GM21447 (cell line): ENCODE measurements around the gene NXPE4.

Experiments used
- ATAC-seq: cut with Tn5 transposase; IDR thresholded peaks from one replicate; pipeline ENCODE4 v1.9.1; 2021; ENCODE audit not compliant: unreplicated experiment

Gene NXPE4

GRCh38 chr11:114563077-114563476 lies 32.5 kb downstream of the NXPE4 start:
- ATAC-seq = no peak

- no peak for ATAC-seq
Measured at GRCh38 chr11:114562166-114562916, 33.2 kb downstream of the NXPE4 start.

GRCh38 chr11:114559425-114560310 lies 35.9 kb downstream of the NXPE4 start, which contains the start of gene NXPE1:
Gene NXPE1, minus strand, starts transcription at chr11:114559881. Its CDS starts 8,680 bp downstream, at chr11:114551201.
- ATAC-seq = no peak

- no peak for ATAC-seq
Measured at GRCh38 chr11:114556135-114556534, 39.5 kb downstream of the NXPE4 start.

- no peak for ATAC-seq
Measured at GRCh38 chr11:114553642-114554041, 41.9 kb downstream of the NXPE4 start.

GRCh38 chr11:114551060-114551459 lies 44.5 kb downstream of the NXPE4 start:
- no peak for ATAC-seq

GRCh38 chr11:114525682-114526081 lies 69.9 kb downstream of the NXPE4 start:
- no peak for ATAC-seq

- no peak for ATAC-seq
Measured at GRCh38 chr11:114524122-114524521, 71.5 kb downstream of the NXPE4 start.

- no peak for ATAC-seq
Measured at GRCh38 chr11:114522818-114523217, 72.8 kb downstream of the NXPE4 start.
